GM18870 (cell line): ENCODE measurements around the gene METTL1.
"Not testable (repeated sequence)": the region's sequence is repeated elsewhere in the genome, so short reads cannot be mapped to it uniquely, and the experiment has no call there.

Experiments
- ATAC-seq: cut with Tn5 transposase; IDR thresholded peaks from one replicate; pipeline ENCODE4 v1.9.1; 2021; ENCODE audit warnings: moderate library complexity; ENCODE audit not compliant: unreplicated experiment

METTL1 gene

DNA sequence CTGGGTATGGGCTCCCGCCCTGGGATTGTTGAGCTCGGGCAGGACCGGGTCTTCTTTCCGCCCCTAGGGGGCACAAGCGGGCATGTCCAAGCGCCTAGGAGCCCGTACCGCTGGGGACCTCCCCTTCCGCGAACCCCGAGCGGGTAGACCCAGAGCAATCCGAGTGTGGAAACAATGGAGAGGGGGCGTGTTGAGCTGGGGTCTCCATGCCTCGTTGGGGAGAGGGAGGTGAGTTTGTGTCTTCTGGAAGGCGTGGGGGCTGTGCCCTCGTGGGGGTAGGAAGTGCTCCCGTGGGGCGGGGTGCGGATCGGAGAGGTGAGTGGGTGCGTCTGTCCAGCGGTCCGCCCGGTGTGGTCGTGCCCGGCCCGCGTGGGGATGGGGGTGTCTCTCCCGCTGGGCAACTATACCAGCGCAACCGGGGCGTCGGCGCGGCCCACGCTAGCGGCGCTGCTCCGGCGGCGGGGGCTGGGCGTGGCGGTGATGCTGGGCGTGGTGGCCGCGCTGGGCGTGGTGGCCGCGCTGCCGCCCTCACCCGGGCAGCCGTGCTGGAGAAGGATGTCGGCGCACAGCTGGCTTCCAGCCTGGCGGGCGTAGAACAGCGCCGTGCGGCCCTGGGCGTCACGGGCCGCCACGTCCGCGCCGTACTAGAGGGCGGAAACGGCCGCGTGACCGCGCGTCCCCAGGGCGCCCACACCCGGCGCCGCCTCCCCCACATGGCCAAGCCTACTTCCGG lies 45.6 kb downstream of the METTL1 start:
- no peak for ATAC-seq

DNA sequence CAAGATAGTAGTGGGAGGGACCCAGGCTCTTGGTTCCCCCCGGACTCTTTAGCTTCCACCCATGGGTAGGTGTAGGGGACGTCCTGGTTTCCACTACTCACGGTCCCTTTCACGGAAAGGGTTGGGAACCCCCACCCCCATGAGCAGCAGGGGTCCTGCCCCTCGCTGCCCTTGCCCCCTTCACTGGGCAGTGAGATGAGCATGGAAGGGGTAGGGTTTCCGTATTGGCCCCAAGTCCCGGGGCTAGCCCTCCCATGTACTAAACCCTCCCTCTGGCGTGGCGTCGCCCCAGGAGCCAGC lies 46.1 kb downstream of the METTL1 start:
- ATAC-seq = no peak

DNA sequence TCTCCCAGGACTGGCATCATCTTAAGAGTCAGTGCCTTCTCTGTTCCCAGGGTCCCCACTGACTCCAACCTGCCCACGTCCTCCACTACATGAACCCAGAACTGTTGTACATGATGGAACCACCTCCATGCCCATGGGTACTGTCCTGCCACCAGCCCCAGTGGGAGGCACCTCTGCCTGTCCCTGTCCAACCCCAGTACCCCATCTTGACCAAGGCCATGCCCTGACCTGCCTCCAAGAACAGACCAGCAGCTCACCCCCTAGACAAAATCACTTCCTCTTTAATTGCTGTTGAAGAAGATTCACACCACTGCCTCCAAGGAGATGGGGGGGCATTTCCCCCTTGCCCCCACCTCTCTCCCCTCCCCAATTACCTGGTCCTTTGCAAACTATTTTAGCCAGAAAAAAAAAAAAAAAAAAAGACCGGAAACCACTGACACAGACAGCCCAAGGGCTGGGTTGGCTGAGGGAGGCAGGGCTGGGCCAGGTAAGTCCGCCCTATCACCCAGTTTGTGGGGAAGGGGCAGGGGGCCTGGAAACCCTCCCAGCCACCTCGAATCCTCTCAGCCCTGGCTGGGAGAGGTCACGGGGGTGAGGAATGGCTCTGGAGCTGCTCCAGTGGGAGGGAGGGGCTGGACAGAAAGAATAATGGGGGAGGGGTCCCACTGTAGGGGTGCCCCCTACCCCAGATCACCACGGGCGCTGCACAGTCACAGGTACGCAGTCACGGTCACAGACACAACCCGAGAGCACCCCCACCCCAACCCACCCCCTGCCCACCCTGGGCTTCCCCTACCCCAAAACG lies 46.8 kb downstream of the METTL1 start:
- ATAC-seq = no peak

DNA sequence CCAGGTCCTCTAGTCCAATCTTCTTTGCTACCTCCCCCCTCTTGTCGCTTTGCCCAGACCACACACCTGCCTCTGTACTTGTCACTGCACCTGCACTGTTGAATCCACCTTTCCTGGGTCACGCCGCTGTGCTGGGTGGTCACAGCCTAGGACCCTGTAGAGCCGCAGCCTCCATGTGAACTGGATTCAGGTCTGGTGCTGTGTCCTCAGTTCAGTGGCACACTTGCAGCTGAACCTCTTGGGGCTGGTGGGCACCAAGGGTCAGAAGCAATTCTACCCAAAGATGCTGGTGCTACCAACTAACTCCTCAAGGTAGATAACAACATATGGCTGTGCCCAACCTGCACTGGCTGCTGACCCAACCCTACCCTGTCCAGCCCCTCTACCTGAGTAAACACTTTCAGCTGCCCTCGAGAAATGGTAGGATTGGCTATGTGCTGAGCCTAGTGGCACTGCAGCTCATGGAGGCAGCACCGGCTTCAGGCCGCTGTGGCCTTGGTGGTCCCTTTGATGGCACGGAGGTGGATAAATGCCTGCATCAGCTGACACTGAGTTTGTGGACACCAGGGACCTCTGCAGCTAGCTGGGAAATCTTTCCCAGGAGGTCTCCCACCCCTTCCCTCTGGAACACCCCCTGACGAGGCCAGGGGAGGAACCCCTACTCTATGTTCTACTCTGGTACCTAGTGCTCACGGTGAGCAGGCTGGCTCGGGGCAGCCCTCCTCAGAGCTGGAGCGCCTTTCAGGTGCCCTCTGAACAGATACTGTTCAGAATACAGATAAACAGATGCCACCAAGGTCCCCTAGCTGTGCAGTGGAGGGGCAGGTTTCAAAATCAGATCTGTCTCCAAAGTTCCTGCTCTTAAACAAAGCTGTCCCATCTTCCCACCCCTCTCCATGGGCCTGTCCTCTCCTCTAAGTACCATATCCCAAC lies 47.6 kb downstream of the METTL1 start:
- no peak for ATAC-seq

DNA sequence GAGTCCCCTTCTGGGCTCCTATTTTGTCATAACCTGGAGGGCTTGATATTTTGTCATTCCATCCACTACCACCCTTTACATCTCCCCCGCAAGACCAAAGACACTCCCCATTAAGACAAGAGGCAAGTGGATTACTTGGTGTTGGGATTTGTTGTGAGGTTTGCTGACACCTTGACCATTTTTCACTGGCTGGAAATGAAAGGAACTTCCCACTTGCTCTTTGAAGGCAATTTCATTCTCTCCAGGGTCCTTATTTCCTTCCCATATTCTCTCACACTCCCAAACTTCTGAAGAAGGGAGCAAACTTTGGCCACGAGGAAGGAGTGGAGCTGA lies 48.3 kb downstream of the METTL1 start:
- ATAC-seq = no peak

DNA sequence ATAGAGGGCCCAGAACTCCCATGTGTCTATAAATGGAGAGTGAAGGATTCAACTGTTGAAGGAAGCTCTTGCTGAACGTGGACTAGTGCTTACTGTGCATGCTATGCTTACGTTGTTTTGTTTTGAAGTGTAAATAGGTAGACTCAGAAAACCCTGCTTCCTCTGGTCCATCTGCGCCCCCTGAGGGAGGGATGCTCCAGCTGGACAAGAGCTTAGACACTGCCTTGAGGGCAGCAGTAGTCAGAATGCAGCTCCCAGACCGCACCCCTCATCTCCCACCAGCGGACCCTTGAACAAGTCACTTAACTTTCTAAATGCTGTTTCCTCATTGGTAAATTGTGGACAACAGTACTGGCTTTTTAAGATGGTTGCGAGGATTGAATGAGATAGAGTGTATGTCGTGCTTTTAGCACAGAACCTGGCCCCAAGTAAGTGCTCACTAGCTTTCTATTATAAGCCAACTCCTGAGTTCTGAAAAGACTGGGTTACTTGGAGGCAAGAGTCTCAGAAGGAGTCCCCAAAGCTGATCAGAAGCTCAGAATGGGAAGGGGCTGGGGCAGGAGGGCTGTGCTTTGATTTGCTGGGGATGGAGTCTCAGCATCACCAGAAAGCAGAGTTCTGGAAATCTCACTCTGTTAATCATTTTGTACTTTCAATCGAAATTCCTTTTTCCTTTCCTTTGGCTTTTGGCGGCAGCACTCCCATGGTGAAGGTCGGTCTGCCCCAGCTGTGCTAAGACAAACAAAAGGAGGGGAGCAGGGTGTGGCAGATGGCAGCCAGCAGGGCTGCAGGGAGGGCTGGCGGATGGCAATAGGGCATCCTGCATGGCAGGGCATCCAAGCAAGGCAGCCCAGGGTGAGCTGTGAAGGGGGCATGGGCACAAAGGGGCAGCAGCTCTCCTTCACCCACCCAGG lies 48.9 kb downstream of the METTL1 start:
- ATAC-seq = no peak

DNA sequence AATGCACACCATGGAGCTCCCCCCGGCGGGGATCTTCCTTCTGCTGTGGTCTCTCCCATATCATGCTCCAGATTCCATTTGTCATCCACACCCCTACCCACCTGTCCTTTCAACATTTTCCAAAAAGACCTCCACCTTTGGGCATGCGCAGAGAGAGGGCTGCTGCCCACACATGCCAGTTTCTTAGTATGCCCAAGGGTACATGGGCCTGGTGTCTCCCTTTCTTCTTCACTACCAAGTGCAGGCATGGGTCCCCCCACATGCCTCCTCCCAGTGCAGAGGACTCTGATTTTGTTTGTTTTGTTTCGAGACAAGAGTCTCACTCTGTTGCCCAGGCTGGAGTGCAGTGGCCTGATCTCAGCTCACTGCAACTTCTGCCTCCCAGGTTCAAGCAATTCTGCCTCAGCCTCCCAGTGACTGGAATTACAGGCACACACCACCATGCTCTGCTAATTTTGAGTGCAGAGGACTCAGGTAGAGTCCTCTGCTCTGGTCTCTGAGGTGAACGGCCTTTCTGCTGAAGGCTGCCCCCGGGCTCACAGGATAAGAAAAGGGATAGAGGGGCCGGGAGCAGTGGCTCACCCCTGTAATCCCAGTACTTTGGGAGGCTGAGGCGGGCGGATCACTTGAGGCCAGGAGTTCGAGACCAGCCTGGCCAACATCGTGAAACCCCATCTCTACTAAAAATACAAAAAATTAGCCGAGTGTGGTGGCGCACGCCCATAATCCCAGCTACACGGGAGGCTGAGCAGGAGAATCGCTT lies 49.9 kb downstream of the METTL1 start:
- ATAC-seq = not testable (repeated sequence)

DNA sequence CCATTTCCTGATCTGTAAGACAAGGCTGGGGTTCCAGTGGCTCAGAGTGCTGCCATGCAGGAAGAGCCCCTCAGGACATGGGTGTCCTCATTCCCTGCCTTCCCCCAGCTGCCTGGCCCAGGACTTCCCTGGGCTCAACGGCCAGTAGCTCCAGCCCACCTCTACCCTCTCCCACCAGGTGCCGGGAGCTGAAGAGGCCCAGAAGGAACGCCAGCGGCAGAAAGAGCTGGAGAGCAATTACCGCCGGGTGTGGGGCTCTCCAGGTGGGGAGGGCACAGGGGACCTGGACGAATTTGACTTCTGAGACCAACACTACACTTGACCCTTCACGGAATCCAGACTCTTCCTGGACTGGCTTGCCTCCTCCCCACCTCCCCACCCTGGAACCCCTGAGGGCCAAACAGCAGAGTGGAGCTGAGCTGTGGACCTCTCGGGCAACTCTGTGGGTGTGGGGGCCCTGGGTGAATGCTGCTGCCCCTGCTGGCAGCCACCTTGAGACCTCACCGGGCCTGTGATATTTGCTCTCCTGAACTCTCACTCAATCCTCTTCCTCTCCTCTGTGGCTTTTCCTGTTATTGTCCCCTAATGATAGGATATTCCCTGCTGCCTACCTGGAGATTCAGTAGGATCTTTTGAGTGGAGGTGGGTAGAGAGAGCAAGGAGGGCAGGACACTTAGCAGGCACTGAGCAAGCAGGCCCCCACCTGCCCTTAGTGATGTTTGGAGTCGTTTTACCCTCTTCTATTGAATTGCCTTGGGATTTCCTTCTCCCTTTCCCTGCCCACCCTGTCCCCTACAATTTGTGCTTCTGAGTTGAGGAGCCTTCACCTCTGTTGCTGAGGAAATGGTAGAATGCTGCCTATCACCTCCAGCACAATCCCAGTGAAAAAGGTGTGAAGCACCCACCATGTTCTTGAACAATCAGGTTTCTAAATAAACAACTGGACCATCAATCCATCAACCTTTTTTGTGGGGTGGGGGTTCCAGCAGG lies 51.0 kb downstream of the METTL1 start:
- no peak for ATAC-seq

DNA sequence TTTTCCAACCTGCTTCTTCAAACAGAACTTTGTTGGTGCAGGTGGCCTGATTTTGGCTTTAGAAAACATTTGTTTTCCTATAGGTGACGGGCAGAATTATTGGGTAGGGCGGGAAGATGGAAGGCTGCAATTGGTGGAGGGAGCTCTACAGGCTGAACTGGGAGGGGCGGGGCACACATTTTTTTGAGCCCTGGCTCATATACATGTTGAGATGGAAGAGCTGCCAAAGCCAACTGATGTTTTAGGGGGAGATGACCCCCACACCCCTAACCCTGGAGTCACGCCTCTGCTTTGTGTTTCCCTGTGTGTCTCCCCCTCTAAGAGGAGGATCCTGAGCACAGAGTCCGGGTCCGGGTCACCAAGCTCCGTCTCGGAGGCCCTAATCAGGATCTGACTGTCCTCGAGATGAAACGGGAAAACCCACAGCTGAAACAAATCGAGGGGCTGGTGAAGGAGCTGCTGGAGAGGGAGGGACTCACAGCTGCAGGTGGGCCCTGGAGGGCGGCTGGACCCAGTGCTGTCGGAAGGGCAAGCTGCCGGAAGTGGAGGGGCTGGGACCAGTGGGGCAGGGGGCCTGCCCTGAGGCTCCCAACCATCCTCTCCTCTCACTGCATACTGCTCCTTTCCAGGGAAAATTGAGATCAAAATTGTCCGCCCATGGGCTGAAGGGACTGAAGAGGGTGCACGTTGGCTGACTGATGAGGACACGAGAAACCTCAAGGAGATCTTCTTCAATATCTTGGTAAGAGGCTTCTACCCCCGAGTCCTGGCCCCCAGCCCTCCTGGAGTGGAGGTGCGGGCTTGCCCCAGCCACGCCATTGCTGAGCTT lies 51.9 kb downstream of the METTL1 start:
- no peak for ATAC-seq

DNA sequence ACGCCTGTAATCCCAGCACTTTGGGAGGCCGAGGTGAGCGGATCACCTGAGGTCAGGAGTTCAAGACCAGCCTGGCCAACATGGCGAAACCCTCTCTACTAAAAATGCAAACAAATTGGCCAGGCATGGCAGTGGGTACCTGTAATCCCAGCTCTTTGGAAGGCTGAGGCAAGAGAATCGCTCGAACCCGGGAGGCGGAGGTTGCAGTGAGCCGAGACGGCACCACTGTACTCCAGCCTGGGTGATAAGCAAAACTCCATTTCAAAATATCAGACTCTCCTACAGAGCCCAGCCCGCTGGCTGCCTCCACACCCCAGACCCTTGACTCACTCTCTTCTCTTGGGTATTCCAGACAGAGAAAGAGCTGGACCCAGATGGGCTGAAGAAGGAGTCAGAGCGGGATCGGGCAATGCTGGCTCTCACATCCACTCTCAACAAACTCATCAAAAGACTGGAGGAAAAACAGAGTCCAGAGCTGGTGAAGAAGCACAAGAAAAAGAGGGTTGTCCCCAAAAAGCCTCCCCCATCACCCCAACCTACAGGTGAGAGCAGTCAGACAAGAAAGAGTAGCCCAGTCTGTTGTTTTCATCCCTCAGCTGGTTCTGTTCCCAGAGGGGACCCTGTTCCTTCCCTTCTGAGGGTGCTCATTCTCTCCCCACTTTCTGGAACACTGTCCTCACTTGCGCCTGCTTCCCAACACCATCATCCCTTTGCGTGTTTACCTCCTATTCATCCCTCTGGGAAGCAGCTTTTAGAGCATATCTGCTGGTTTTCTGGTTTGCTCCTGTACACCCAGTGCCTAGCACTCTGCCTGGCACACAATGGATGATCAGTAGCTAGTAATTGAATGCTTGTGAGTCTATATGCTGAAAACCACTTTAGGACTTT lies 53.0 kb downstream of the METTL1 start:
- ATAC-seq = no peak
